GM18519 (cell line): ENCODE results near the gene HSD17B7.
A peak's percentile ranks its signal among the peaks of the same experiment; 100 is the strongest.

Experiments
- ATAC-seq: cut with Tn5 transposase; IDR thresholded peaks from one replicate; pipeline ENCODE4 v1.9.1; 2021; ENCODE audit warnings: mild to moderate bottlenecking, moderate library complexity; ENCODE audit not compliant: unreplicated experiment, low FRiP score

Gene HSD17B7

DNA sequence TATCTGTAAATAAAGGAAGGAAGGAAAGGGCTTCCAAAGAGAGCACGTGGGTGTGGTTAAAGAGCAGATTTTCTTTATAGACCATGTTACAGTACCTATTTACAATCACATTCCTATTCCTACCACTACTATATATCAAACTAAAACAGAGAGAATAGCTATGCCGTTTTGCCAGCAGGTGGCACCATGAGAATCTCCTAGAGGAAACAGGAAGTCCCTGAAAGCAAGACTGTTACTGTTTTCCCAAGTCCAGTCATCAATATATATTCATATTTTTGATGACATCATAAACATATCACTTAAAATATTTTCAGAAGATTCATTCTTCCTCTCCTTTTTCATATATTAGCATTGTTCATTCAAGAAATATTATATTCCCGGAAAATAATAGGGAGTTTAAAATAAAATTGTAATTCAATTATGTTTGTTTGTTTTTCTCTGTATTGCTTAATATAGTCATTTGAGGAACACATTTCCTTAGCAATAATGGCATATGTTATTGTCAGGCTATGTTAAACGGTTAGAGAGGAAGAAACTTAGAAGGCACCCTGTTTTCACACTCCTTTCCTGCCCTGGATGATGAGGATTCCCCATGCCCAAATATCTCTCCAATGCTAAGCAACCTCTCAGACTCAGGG is 63.9 kb downstream of the HSD17B7 start:
- ATAC-seq = peak; percentile 73

DNA sequence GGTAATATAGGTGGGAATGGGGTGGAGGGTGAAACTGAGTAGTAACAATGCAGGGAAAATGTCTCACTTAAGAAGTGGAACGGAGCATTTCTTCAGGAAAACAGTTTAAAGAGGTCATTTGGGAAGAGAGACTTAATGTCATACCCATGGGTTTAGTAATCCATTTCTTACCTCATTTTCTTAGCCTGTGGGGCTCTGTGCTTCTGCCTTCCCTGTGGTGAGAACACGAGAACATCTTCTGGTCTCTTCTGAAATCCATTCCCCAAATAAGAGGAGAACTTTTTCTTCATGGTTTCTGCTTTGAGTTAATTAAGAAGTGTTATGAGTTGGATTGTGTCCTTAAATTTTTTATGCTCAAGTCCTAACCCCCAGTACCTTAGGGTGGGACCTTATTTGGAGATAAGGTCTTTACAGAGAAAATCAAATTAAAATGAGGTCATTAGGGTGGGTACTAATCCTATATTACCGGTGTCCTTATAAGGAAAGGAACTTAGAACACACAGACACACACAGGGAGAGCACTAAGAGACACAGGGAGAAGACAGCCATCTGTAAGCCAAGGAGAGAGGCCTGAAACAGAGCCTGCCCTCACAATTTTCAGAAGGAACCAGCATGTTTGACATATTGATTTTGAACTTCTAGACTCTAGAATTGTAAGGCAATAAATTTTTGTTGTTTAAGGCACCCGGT is 65.1 kb downstream of the HSD17B7 start:
- no peak for ATAC-seq

DNA sequence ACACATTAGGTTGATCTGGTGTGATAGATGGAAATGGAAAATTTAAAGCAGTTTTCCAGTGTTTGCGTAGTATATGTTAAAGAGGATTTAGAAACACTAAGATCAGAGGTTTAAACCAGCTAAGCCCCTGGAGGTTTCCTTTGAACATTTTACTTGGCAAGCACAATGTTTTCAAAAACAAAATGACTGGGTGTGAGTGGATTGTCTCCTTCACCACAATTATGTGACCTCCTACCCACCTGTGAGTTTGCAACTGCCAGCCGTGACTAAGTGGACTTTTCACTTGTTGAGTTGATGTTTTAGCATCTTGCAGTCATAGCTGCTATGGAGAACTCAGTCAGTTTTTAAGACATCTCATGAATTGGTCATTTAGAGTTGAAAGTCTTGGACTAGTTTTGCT is 65.8 kb downstream of the HSD17B7 start:
- ATAC-seq = no peak

DNA sequence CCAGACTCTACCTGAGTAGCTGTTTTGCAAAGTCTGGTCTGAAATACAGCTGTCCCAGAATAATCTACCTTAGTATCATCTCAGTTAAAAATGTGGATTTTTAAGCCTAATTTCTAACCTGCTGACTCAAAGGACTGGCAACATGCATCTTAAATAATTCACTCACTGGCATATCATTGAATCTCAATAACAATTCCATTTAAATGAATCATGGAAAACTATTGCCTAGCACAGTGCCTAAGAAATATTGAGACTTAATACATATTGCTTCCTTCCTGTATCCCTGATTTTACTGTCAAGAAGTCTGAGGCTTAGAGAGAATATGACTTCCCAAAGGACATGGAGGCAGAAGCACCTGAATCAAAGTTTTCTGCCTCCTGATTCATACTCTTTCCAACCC is 67.3 kb downstream of the HSD17B7 start:
- ATAC-seq = no peak

DNA sequence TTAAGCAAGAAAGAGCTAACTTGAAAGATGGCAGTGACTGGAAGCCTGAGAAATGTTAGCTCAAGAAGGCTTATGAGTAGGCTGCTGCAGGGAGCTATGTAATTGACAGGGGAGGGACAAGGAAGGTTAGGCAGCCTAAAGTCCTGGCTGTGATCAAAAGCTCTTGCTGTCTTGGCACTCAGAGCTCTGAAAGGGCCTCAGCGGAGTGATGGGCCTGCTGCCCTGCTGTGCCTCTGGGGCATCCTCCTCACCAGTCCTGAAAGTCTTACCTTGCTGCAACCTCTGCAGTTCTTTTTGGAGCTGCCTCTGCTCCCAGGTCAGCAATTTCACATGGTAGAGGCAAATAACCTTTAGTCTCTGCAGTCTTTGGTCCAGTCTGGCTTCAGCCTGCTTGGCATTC is 68.7 kb downstream of the HSD17B7 start:
- ATAC-seq = no peak

DNA sequence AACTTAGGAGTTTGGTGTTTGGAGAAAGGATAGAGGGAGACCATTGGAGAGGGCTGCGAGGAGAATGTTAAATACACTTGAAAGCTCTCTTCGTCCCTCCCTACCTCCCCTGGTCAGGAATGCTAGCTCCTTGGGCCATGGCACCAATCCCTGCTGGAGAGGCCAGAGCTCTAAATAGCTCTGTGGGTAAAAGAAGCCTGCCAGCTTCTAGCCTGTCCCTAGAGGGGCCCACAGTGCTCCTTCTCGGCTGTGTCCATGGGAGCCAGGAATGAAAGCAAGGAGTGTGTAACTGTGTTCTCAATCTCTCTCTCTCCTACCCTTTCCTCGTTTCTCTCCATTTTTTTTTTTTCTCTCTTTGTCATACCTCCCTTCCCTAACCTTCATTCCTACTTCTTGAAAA is 70.6 kb downstream of the HSD17B7 start, which contains the start of gene CCDC190:
Gene CCDC190, minus strand, starts transcription at position 75 of the 400 bp plus-strand sequence. CDS start 1,529 bp downstream, outside the sequence.
- no peak for ATAC-seq

DNA sequence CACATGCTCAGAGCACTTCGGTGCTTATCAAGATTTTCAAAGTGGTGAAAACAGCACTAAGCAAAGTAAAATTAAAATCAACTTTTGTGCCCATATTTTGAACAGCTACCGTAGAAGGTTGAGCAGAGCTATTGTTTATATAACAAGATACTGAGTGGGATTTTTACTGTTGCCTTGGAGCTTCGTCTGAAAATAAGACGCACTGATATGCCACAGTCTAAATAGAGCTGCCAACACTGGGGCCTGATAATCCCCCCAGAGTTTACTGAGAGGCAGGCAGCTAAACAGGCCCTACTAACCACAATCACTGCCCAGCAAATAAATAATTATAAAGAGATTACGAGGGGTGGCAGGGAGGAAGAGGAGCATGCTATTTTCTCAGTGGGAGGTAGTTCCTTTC is 71.1 kb downstream of the HSD17B7 start:
- no peak for ATAC-seq
